ENCODE measurements around the gene CNKSR1. TPM values are rescaled to one million over a fixed set of nuclear protein-coding genes. Genes with fewer than 3 reads are reported as not detected.

CNKSR1 gene
- total and polyA plus RNA-seq, 8 donors, result 11.3 to 48.5 (median 16.5) TPM

GRCh38 chr1:26191739-26192138, 14.4 kb downstream of the CNKSR1 start:
- no peak for TF ChIP-seq CTCF (IDR thresholded peaks at IDR 0.05)
- FAIRE-seq, result no peak
- intact Hi-C loops (cut with DNase I), result no loop called here
- 40 to 63% methylated on average over 3 of the region's 3 CpGs for WGBS, 2 donors
- ATAC-seq, result no peak
- H3K36me3 ChIP-seq, result no peaks in the 10 kb centered on the region
- no peak for DNase-seq
- no peaks in the 10 kb centered on the region for H3K9me3 ChIP-seq
- H3K4me1 ChIP-seq, result no peaks in the 10 kb centered on the region
- H3K4me3 ChIP-seq, result no peak overlapping the region
- no peak overlapping the region for H3K27ac ChIP-seq
- no peaks in the 10 kb centered on the region for H3K27me3 ChIP-seq

GRCh38 chr1:26195805-26196204, 18.5 kb downstream of the CNKSR1 start:
- FAIRE-seq (no peak), DNase-seq (no peak), ATAC-seq (no peak)
- no peaks in the 10 kb centered on the region for H3K27me3 ChIP-seq
- no peak overlapping the region for H3K4me3 ChIP-seq
- no peak overlapping the region for H3K27ac ChIP-seq
- no peaks in the 10 kb centered on the region for H3K4me1 ChIP-seq
- no peaks in the 10 kb centered on the region for H3K36me3 ChIP-seq
- intact Hi-C loops (cut with DNase I), result no loop called here
- TF ChIP-seq CTCF (IDR thresholded peaks at IDR 0.05), result no peak
- no peaks in the 10 kb centered on the region for H3K9me3 ChIP-seq
- WGBS, 2 donors, result 56 to 72% methylated on average over 3 of the region's 3 CpGs

- no peak for FAIRE-seq
- WGBS, 2 donors, result 80 to 81% methylated on average over 3 of the region's 3 CpGs
- Histone ChIP-seq H3K4me3 (no peak overlapping the region), H3K27me3 (no peaks in the 10 kb centered on the region), H3K27ac (no peak overlapping the region), H3K9me3 (no peaks in the 10 kb centered on the region), H3K36me3 (no peaks in the 10 kb centered on the region), H3K4me1 (no peaks in the 10 kb centered on the region)
- ATAC-seq, result no peak
- intact Hi-C loops (cut with DNase I), result no loop called here
- TF ChIP-seq CTCF (IDR thresholded peaks at IDR 0.05), result no peak
- no peak for DNase-seq
These were observed 20.0 kb downstream of the CNKSR1 start for GRCh38 chr1:26197301-26197700.

- Histone ChIP-seq H3K4me1 (no peaks in the 10 kb centered on the region), H3K4me3 (no peak overlapping the region), H3K27ac (no peak overlapping the region), H3K36me3 (no peaks in the 10 kb centered on the region), H3K9me3 (no peaks in the 10 kb centered on the region), H3K27me3 (no peaks in the 10 kb centered on the region)
- WGBS, 2 donors, result 71 to 83% methylated on average over 11 of the region's 11 CpGs
- DNase-seq (no peak), ATAC-seq (no peak), FAIRE-seq (no peak)
- intact Hi-C loops (cut with DNase I), result no loop called here
- TF ChIP-seq CTCF (IDR thresholded peaks at IDR 0.05), result no peak
These were observed 20.5 kb downstream of the CNKSR1 start for GRCh38 chr1:26197813-26198212.

- DNase-seq (no peak), ATAC-seq (no peak), FAIRE-seq (no peak)
- Histone ChIP-seq H3K9me3 (no peaks in the 10 kb centered on the region), H3K36me3 (no peaks in the 10 kb centered on the region), H3K27me3 (no peaks in the 10 kb centered on the region), H3K4me3 (no peak overlapping the region), H3K4me1 (no peaks in the 10 kb centered on the region), H3K27ac (no peak overlapping the region)
- intact Hi-C loops (cut with DNase I), result no loop called here
- TF ChIP-seq CTCF (IDR thresholded peaks at IDR 0.05), result no peak
- 87 to 94% methylated on average over 5 of the region's 5 CpGs for WGBS, 2 donors
These were observed 23.1 kb downstream of the CNKSR1 start for GRCh38 chr1:26200413-26200812.
